Retina (tissue), 1 donor: ENCODE data around the gene GPC6.
"Not testable (repeated sequence)": the region's sequence is repeated elsewhere in the genome, so short reads cannot be mapped to it uniquely, and the experiment has no call there.

Experiments used
- DNase-seq: peaks from one replicate; pipeline ENCODE4 v3.0.0-alpha.2; 2016

GPC6 gene

DNA sequence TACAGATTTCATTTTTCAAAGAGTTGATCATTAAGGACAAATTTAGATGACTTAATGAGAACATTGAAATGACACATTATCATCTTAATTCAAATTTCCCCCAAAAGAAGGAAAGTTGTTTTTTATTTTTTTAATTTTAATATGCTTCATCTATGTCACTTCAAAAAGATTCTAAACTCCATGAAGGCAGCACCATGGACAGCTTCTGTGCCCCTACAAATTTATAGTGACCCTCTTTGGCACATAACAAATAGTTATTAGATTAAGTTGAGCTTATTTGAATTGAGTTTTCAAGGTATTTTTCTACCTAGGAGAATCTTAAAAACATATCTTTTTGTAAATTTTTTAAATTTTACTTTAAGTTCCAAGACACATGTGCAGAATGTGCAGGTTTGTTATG, 1054.2 kb downstream of the GPC6 start:
- no peak for DNase-seq

DNA sequence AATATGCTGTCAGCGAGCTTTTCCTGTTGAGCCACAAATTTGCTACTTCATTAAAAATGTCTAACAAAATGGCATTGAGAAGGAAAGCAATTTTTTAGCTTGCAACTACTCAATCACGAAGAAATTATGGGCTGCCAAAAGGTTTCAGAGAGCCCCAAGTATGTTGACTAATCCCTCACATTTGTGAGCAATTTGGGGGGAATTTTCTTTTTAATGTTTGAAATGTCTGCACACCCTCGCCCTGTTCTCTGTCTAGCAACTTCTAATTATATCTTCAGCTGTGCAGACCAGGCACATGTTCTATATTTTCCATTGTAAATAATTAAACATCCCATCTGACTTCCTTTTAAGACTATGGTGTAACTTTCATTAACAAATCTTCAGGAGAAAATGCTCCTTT, 1060.0 kb downstream of the GPC6 start:
- DNase-seq, result no peak

DNA sequence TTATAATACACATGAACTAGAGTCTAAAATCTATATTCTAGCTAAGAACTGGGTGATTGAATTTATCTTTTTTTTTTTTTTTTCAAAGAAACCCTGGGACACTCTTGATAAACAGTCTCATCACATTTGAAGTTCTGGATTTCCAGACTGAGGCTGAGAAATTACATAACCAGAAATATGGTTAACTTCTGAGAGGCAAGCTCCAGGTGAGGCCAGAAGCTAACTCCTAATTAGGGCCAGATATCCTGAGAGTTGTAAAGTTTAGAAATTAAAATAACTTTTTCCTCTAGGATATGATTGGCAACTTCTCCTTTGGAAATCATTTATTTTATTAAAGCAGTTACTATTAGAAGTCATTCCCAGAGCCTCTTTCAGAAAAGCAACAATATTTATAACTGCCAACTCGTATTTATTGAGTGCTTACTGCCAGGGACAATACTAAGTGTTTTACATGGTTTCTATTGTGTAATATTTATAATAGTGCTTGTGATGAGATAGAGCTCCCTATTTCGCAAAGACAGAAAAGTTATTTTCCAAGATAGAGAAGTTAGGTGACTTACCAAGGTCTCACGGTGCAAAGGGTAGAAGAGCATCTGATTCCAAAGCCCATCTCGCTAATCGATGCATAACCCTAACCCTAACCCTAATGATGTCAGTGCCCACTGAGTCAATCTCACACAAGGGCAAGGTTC, 1065.2 kb downstream of the GPC6 start:
- DNase-seq, result no peak

DNA sequence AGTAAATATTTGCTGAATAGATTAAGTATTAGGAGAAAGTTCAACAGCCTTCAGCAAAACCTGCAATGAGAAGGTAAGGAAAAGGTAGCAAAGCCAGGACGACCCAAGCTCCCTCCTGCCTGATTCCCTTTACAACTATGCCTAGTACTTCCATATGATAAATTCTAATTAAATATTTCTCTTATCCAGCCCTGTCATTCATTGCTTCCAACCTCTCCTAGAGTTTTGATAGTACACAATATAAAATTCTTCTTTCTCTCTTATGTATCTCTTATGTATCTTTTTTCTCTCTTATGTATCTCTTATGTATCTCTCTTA, 1065.7 kb downstream of the GPC6 start:
- DNase-seq, result no peak

DNA sequence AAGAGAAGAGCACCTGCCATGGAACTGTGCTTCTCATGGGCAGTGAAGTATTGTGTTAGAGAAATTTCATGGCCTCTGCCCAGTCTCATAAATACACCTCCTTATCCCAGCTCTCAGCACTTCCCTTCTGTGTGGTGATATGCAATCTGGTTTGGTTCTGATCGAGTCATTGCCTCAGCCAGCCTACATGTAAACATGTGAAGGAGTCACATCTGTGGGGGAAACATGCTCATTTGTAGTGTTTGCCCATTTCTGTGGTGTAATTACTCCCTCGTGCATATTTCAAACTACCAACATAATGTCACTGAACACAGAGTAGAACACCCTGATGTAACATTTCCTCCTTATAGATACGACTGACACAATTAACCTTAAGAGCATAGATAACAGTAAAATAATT, 1069.9 kb downstream of the GPC6 start:
- no peak for DNase-seq

DNA sequence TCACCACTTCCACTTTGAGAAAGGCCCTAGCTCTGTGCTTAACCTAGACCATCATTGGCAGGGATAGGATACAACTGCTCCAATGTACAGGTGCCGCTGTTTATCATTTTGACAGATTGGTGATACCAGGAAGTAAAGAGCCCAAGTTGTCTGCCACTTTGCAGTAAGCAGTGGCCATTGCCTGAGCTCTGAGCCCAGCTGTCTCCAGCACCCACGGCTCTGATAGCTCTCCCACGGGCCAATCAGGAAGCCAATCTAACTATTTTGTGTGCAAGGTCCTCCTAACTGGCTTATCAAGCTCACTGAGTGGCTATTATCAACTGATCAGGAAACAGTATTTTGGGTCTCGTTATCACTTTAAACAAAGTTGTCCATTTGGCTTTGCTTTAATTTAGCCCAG, 1071.7 kb downstream of the GPC6 start:
- no peak for DNase-seq

DNA sequence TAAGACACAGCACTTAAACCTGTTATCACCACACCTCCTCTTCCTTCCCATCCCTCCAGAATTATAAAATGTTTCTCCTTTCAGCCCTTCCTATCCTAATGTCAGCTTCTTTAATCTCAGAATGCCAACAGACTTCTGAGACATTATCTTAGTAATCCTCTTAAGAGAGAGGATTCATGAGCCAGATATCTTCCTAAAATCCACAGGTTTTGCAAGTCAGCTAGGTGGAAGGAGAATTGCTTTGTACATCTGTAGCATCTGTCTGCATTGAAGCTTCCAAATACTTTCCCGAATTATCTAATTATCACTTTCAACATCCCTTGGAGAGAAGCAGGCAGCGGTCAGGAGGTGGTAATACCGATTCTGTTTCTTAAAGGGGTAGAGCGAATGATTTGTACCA, 1073.8 kb downstream of the GPC6 start:
- DNase-seq, result no peak

DNA sequence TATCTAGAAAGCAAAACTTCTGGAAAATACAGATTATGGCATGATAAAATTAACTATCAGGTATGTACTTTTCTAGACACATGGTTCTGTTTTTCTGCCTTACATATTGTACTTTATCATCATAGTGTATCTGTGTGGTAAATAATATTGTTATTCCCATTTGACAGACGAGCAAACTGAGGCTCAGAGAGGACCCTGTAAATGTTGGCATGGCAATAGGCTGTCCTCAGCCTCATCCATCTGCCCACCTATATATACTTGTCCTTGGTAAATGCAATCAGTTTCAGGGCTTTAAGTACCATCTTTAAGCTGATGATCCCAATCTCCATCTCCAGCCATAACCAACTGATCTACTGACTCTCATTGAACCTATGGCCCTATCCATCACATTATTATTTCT, 1074.9 kb downstream of the GPC6 start:
- DNase-seq, result no peak

DNA sequence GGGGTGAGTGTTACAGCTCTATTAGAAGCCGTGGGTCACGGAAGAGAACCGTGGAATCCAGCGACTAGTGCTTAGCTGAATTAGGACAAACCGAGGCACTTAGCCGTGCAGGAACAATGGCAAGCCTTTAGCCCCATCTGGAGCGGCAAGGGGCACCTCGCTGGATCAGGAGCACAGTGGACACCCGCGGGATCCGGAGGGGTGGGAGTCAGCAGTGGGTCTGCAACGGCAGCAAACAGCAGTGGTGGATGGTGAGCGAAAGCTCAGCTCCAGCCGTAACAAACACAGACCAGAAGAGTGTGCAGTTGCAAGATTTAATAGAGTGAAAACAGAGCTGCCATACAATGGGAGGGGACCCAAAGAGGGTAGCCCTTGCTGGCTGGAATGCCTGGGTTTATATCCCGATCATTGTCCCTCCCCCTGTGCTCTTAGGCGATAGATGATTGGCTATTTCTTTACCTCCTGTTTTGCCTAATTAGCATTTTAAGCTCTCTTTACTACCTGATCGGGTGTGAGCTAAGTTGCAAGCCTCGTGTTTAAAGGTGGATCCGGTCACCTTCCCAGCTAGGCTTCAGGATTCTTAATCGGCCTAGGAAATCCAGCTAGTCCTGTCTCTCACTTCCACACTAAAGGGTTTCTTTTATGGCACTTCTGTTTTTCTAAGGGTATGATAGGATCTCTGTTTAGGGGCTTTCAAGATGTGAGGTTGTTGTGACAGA, 1076.4 kb downstream of the GPC6 start:
- DNase-seq, result not testable (repeated sequence)

DNA sequence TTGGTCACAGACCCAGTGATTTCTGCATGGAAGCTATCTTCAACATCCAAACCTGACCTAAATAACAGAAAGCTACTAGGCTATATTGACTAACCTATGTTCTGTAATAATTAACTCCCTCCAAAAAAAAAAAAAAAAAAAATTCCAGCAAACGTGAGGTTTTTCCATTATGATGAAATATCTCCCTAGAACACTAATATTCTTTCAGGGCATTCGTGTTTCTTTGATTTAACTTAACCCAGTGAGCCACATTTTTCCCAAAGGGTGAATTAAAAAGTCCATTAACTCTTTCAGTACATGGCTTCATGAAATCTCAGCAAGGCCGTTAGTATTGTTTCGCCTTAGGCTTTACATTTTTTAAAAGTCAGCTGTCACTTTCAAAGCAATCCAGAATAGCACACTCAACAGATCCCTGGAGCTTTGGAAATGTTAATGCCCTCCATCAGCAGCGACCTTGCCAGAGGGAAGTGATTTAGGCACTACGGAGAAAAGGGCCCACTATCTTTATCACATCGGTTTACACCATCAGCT, 1077.1 kb downstream of the GPC6 start:
- DNase-seq, result peak; percentile 44

DNA sequence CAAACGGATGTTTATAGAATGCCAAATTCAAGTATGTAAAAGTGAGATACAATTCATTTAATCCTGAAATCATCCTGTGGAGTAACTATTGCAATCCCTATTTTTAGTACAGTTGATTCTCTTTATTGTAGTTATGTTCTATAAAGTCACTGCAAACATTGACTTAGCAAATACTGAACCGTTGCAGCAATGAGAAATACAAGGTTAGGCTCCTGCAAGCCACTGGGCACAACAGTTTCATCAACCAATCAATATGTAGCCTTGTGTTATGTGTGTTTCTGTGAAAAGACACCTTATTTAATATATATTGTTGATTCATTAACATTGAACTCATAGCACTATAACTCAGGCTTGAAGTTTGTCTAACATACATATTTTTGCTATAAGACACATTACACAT, 1078.4 kb downstream of the GPC6 start:
- no peak for DNase-seq

DNA sequence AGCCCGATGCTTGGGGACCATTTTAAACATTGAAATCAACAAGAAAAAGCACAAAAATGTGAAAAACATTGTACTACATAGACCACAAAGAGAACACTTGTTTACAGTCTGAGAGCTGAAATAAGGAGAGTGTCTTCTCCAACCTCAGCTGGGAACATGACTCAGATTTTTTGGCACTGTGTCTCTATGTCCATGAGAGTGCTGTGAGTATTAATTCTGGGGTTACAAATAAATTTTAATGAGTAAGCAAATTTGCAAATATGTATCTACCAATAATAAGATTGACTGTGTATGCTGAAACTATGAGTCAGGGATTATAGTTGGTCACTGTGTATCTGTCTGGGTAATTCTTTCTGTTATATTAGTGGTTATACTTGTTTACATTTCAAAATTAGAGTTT, 1078.9 kb downstream of the GPC6 start:
- DNase-seq, result no peak

DNA sequence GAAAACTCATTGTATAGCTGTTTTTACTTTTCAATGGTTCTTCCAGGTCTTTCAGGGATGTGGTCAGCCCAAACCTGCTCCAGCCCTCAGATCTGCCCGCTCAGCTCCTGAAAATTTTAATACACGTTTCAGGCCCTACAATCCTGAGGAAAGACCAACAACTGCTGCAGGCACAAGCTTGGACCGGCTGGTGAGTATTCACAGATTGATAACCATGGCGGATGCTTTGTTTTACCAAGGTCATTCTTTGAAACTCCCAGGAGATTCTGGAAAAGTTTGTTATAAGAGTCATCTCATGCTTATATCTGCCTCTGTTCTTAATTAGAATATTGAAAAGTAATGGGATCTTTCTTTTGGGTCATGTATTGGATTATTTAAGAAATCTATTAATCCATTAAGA, 1079.3 kb downstream of the GPC6 start:
- no peak for DNase-seq

DNA sequence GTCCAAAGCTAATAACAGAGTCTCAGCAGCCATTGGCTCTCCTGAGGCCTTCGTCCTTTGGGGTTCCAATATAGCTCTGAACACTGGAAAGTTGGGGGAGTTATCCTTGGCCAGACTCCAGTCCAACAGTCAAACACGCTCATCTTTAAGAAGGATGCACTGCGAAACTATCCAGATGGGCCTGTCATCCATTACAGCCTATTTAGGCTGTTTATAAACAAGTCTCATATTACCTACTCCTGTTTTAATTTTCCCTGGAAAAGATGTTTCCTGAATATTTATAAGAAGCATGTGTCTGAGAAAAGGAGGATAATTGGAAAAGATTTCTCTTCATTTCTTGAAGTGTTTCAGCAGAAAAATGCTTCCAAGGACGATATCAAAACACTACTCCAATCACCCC, 1082.2 kb downstream of the GPC6 start:
- no peak for DNase-seq

DNA sequence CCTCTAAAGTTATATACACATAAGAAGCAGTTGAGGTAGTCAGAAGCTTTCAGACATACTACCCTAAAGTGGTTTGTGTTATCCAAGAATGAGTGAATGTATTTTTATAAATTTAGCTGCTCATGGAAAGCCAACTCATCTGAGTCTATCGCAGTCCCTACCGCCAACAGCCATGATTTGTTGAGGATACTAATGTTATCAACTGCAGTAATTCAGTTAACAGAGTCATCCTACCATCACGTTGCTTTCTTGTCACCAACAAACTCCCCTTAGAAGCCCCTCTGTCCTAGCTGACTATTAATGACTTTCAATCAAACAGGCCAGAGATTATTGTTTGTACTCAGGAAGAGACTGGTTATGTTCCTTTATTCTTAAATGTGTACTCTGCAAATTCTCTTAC, 1083.0 kb downstream of the GPC6 start:
- no peak for DNase-seq

DNA sequence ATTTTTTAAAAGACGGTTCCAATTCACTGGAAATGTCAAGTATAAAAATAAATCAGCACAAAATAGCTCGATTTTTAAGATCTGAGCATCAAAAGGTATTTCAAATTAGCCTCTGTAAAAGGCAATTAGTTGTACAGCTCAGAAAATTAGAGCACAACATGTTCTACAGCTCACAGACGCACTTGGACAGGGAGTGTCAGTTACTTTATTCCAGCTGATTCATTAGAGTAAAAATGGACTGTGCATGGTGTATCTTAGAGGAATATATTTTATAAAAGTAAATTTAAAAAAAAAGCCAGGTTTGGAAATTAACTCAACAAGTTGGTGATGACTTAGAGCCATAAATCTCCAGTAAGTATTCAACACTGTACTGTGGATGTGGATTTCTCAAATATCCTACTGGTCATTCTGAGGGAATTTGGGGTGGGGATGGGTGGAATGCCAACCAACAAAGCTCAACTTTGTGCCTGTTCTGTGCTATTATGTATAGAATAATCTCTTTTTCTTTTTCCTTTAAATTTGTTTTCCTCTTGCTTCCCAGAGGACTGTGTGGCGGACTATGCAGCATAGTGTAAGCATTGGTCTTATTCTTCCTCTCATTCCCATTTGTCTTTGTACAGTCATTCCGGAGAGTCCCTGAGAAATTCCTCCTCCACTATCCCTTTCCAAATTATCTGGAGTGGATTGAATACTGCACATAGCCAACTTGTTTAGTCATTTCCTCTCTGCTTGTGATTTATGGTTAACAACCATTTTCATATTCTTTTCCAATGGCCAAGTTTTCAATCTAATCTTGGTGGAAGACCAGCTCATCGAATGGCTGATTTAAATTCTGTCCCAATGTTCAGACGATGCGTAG, 1083.6 kb downstream of the GPC6 start:
- no peak for DNase-seq

DNA sequence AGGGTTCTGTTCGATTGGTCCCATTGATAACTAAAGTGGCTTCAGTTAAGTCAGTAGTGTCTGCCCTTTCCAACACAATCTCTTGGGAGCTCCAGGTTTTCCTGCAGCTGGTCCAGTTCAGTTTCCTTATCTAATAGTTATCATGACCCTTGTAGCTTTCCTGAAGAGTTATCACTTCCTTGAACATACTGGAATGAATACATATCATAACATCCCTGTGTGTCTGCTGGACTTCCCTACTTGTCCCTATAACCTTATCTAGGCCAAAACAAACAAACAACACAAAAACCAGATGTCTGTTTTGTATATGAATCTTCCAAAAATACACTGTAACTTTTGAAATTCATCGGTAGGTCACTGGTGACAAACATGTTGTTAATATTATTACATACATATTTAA, 1085.3 kb downstream of the GPC6 start:
- DNase-seq, result no peak

DNA sequence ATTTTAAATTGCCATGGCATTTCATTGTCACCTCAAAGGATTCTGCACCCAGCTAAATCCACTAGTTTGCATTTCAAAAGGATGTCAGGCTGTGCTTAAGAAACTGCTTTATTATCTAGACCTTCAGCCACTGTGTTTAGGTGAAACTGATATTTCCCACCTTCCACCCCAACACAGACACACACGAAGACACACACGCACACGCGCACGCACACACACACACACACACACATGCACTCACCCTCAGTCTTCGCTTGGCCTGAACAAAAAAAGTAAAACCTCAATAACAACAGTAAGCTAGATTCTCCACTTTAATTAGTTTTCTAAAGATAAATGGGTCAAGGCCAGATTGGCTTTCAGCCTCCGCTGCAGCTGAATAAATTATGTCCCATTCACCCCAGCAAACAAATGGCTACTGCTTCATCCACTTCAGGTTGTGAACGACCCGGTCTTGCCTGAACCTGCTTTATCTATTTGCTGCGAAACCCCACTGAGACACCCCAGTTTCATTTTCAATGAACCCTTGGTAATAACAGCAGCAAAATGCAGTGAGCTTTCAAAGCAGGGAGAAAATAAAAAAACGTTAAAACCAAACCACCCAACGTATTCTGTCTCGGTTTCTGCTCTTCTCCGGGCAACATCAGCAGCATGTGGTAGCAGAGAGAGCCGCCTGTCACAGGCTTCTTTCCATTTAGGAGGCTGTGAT, 1086.1 kb downstream of the GPC6 start:
- peak; percentile 69 for DNase-seq

DNA sequence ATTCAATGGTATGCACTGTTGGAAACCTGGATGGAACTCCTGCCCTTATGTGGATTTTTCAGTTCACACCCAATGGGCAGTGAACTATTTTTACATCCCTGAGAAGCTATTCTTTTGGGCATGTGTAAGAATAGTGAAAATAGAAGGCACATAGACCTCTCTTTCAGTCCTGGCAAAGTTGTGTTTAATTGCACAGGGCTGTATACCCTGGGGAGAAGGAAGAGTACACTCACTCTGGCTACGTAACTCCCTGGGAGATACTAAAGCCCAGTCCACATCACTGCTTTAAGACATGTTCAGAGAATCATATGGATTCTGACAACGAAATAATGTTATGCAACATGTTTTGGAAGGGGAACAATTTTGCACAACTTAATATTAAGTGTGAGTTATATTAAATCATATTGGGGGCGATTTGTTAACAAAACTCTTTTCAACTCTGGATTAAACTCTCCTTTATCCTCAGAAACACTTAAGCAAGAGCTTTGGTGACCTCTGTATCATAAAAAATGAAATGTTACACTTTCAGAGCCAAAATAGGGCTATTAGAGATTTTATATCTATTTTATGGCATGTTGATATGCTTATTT, 1086.8 kb downstream of the GPC6 start:
- no peak for DNase-seq

DNA sequence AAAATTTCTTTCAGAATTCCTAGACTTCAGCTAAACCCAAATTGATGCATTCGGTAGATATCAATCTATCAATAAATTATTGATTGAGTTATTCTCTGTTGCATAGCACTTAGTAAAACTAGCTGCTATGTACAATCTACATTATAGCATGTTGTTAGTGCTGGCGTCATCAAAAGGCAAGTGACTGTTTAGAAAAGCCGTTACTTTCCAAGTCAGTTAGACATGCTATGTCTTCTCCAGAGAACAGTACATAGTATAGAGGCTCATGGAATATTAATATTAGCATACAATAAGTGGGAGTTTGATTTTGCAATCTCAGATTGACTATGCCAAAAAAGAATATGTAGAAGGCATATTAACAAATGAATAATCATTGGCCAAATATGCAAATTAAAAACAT, 1087.3 kb downstream of the GPC6 start:
- no peak for DNase-seq

DNA sequence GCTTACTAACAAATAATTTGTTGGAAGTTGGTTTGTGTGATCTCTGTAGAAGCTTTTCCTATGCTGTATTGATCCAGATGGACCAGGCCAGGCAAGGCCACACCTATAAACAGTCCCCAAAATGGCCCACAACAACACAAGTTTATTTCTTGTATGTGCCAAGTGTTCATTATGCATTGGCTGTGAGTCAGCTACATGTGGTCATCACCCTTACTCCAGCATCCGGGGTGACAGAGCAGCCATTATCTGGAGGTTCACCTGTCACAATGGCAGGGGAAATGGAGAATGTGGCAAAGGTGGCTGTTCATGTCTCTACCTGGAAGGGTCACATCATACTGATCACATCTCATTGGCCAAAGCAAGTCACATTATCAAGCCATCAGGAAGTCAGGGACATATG, 1088.6 kb downstream of the GPC6 start:
- no peak for DNase-seq

DNA sequence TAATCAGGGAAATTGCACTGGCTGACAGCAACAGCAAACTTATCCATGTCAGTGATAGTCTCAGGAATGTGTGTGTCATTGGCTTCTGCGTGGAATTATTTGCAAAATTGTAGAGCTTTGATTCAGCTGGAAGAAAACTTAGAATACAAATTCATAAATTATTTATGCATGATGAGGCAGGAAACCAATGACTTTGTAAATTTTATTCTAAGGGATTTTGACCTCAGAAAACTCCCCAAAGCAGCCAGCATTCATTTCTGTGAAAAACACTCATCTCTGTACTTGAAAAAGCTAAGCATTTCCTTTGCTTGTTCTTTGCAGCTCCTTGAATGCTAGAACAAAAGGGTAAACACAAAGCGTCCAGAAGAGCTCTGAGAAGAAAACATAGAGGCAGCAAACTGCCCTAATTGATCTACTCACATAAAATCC, 1090.5 kb downstream of the GPC6 start:
- DNase-seq, result no peak

DNA sequence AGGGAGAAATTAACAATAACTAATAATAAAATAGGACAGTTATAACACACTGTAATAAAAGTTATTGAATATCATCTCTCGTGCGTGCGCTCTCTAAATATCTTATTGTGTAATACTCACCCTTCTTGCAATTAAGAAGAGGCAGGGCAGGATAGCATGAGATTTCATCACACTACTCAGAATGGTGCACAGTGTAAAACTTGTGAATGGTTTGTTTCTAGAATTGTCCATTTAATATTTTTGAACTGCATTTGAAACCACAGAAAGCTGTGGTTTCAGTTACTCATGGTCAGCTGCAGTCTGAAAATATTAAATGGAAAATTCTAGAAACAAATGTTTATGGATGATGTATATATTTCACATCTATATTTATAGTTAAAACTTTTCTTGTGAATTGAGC, 1091.8 kb downstream of the GPC6 start:
- no peak for DNase-seq
